ENCODE measurements around the gene MLKL.

MLKL gene

GRCh38 chr16:74716355-74716754 is 15.7 kb upstream of the MLKL start:
- TF ChIP-seq ZFX (IDR thresholded peaks at IDR 0.05; ENCODE audit: borderline replicate concordance) (no peak), CTCF (IDR thresholded peaks at IDR 0.05) (no peak)
- no peak overlapping the region for H3K27ac ChIP-seq

- no peak for TF ChIP-seq CTCF (IDR thresholded peaks at IDR 0.05)
- no peak for TF ChIP-seq ZFX (IDR thresholded peaks at IDR 0.05; ENCODE audit: borderline replicate concordance)
- H3K27ac ChIP-seq: no peak overlapping the region
Observed at GRCh38 chr16:74713876-74714275, 13.2 kb upstream of the MLKL start.

DNA sequence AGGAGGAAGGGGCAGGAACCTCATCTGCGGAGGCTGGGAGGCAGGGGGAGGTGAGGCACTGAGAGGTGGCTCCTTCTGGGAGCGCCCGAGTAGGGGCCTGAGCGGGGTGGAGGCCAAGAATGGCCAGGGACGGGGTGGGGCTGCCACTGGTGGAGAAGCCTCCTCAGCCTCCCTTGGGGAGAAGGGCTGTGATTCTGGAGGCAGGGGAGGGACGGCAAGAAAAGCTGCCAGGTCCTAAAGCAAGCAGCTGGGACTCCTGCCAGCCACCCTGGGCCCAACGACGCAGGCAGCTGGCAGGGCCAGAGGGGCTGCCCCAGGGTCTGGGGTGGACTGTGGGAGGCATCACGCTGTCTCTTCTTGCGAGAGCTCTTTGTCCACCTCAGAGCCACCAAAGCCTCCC is 12.7 kb upstream of the MLKL start:
- H3K27ac ChIP-seq: no peak overlapping the region
- TF ChIP-seq ZFX (IDR thresholded peaks at IDR 0.05; ENCODE audit: borderline replicate concordance): no peak
- TF ChIP-seq CTCF (IDR thresholded peaks at IDR 0.05): no peak

GRCh38 chr16:74711938-74712337 is 11.3 kb upstream of the MLKL start:
- no peak for TF ChIP-seq CTCF (IDR thresholded peaks at IDR 0.05)
- TF ChIP-seq ZFX (IDR thresholded peaks at IDR 0.05; ENCODE audit: borderline replicate concordance): no peak
- H3K27ac ChIP-seq: no peak overlapping the region

- no peak overlapping the region for H3K27ac ChIP-seq
- TF ChIP-seq CTCF (IDR thresholded peaks at IDR 0.05) (no peak), ZFX (IDR thresholded peaks at IDR 0.05; ENCODE audit: borderline replicate concordance) (no peak)
Observed at GRCh38 chr16:74710401-74710800, 9.7 kb upstream of the MLKL start.

DNA sequence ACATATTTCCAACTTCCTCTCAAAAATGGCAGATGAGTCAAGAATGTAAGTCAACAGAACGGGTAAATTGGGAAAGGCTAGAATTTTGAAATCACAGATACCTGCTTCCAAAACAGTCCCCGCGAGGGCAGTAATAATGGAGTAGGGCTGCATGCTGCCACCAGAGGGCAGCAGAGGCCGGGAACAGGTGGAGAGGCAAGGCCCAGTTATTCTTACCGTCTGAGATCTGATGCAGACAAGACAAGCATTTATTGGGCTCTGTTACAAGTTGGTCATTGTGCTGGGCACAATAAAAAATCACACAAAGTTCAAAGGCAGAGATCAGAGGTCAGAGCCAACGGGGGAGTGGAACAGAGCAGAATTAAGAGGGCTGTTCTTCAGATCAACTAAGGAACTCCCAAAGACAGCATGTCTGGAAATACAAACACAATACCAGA is 8.8 kb upstream of the MLKL start:
- TF ChIP-seq CTCF (IDR thresholded peaks at IDR 0.05): peak; percentile 96
- TF ChIP-seq ZFX (IDR thresholded peaks at IDR 0.05; ENCODE audit: borderline replicate concordance): no peak
- no peak overlapping the region for H3K27ac ChIP-seq

GRCh38 chr16:74700116-74700437 is 585 bp downstream of the MLKL start:
- no peak overlapping the region; the same call in 1 of the 2 replicates for H3K27ac ChIP-seq
- no peak; the same call in 1 of the 2 replicates for TF ChIP-seq CTCF (IDR thresholded peaks at IDR 0.05)
- TF ChIP-seq ZFX (IDR thresholded peaks at IDR 0.05; ENCODE audit: borderline replicate concordance): no peak
